G401 (cell line): ENCODE data around the gene IGF2. TPM values are rescaled to one million over a fixed set of nuclear protein-coding genes. Genes with fewer than 3 reads are reported as not detected.

ENCODE experiments used
- DNase-seq: peaks from one replicate; pipeline ENCODE4 v3.0.0-alpha.2; 2015; ENCODE audit warnings: low spot score
- in situ Hi-C: cut with HindIII; loops from 2 replicates; pipeline ENCODE4 v1.10.0; 2016; ENCODE audit warnings: low sequenced_read_pairs, mixed read lengths
- total RNA-seq: library from RNA; depleted of rRNA; stranded (reverse); fragments of >200 nt; shearing (Covaris generic); gene quantifications from 2 replicates; pipeline ENCODE4 v1.2.3, GENCODE V29; 2014; rRNA removed

The IGF2 gene
- total RNA-seq, 1 experiment from 2014 or later: not detected

DNA sequence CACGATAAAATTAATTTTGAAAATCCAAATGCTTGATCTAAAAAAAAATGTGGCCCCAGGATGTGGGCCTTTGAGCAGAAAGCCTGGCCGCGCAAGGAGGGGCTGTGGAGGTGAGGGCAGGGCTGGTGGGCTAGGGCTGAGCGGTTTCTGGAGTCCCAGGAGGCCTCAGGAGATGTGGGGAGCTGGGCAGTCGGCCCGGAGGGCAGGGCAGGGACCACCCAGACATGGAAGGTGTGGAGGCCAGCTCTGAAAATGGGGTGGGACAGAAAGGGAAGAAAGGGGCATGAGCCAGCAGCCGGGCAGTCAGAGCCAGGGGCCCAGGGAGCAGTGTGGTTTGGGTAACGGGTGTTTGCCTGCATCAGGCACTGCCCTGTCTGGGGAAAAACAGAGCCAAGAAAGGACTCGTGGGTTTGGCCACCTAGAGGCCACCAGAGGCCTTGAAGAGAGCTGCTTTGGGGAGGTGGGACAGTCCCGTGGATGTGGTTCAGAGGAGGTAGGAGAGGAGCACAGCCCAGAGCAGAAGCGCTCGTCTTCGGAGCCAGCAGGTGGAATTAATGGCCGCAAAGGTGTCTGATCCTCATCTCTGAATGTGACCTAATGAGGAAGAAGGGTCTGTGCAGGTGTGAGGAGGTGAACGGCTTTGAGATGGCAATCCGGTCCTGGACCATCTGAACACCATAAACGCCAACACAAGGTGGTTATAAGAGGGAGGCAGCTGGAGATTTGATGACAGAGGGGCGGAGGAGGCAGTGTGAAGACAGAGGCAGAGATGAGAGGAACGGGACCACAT lies 50.2 kb downstream of the IGF2 start:
- in situ Hi-C loops: no loop called here
- DNase-seq: no peak

DNA sequence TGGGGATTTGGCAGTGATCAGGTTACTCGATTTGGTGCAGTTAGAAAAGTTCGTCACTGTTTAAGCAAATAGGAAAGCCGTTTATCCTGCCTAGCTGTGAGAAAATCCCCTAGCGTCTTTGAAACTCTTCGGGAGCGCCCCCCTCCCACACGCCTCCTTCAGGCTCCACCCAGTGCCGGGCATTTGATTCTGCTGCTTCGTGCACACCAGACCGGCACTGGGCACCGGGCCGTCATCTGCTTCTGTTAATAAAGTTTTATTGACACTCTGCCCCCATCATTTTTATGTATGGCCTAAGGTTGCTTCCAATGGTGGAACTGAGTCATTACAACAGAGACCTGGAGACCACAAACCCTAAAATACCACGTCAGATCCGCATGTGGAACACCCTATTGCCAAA lies 50.9 kb downstream of the IGF2 start:
- DNase-seq: no peak
- in situ Hi-C loops: no loop called here

DNA sequence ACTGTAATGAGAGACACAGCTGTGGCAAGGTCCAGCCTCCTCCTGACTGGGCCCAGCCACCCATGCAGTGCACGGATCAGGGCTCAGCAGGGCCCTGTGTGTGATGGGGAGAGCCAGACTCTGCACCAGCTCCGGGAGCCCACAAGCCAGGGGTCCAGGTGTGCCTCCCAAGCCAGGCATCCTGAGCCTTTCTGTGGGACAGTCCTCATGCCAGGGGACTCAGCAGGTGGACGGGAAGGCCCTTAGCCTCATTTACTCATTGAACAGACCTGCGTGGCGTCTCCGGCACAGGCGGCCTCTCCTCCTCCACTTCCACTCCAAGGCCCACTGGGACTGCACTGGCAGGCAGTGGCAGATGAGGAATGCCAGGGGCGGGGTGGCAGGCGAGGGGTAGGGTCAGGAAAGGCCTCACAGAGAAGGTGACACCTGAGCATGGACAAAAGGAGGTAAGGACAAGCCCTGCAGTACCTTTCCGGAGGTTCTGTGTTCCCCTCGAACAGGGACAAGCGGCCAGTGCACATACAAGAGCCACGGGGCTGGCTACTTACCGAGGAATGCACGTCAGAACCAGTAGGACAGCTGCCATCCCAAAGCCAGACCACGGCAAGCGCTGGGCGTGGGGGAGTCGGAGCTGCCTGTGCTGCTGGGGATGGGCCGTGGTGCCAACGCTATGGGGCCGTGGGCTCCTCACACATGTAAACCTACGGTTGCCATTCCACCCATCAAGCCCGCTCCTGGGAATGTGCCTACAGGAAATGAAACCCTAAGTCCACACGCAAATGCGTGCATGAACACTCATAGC lies 52.7 kb downstream of the IGF2 start:
- in situ Hi-C loops: no loop called here
- DNase-seq: no peak

DNA sequence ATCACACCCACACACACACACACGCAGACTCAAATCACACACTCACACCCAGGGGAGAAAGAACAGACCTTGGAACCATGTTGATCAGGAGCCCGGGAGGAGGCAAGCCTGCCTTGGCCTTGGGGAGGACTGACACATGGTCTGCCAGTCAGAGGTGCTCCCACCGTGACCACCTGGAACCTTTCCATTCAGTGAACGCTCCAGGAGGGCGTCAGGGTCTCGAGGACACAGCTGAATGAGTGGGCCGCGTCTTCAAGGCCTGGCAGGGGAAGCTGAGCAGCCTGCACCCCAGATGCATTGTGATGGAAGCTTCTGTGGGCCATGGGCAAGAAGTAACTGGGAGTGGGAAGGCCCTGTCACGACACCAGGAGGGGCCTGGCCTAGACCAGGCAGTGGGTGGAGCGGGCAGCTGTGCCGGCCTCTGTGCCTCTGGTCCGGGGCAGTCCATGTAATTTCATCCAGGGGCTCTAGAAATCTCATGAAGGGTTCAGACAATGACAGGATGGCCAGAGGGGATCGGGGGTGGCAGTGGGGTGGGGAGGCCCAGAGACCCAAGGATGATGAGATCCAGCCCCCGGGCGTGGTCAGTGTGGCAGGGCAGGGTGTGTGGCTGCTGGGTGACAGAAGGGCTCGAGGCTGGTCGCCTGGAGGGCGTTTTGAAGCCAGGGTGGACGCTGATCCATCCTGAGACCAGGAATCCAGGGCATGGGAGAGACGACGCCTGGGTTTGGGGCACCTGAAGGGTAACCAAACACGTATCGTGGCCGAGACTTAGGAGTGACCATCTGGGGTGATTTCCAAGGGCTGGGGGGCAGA lies 53.7 kb downstream of the IGF2 start:
- no peak for DNase-seq
- in situ Hi-C loops: no loop called here

DNA sequence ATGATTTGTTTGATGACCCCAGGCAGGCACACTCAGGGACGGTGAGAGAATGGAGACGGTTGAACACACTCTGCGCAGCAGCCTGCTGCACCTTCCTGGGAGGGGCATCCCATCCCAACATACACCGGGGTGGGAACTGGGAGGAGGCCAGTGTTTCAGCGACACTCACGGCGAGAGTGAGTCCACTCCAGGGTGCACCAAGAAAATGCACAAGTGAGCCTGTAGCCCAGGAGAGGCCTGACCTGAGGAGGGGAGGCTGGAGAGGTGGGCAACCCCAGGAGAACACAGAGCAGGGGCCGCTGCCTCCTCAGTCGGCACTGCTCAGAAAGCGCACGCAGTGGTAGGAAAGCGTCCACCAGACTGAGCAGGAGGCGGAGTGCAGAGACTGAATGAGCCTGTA lies 54.5 kb downstream of the IGF2 start:
- in situ Hi-C loops: no loop called here
- no peak for DNase-seq

Other genes starting within 250 kb of the IGF2 start
- gene PRR33, start 247.5 kb downstream of the IGF2 start, total RNA-seq: not detected in 2 replicates
- gene TNNT3, start 219.7 kb downstream of the IGF2 start, total RNA-seq: not detected in 2 replicates
- gene MRPL23, start 192.1 kb downstream of the IGF2 start, total RNA-seq: 250 and 320 TPM in 2 replicates
- 17.0 and 19.9 TPM in 2 replicates for gene H19, start 141.5 kb downstream of the IGF2 start, total RNA-seq
- not detected in 2 replicates for gene INS, start 21.8 kb upstream of the IGF2 start, total RNA-seq
- gene TH, start 32.4 kb upstream of the IGF2 start, total RNA-seq: 0.49 TPM in 1 of 2 replicates, not detected in the other
- not detected in 2 replicates for gene ASCL2, start 131.2 kb upstream of the IGF2 start, total RNA-seq
- not detected in 2 replicates for gene C11orf21, start 162.5 kb upstream of the IGF2 start, total RNA-seq
- not detected in 2 replicates for gene TSPAN32, start 162.6 kb upstream of the IGF2 start, total RNA-seq
- gene CD81, start 237.9 kb upstream of the IGF2 start, total RNA-seq: 61.8 and 105 TPM in 2 replicates